Measurements from ENCODE around the gene POFUT2.

POFUT2 gene

GRCh38 chr21:45260191-45260825, 27.4 kb downstream of the POFUT2 start:
- no peak for DNase-seq

- no peak for DNase-seq
These were observed 28.4 kb downstream of the POFUT2 start for GRCh38 chr21:45259206-45259840.

DNA sequence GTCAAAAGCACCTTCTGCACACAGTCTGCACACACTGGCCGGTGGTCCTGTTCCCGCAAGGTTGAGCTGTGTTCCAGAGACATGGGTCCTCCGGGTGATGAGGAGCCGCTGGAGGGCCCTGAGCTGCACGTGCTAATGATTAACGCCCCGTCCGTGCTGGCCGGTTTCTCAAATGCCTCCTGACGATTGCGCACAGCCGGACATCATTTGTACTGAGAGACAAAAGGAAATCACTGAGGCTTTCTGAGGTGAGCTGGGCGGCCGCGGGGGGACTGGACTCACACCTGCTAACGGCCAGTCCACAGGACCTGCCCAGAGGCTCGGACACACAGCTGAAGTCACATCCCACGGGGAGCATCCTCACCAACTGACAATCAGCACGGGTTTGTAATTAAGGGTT, 29.2 kb downstream of the POFUT2 start:
- DNase-seq, result no peak

DNA sequence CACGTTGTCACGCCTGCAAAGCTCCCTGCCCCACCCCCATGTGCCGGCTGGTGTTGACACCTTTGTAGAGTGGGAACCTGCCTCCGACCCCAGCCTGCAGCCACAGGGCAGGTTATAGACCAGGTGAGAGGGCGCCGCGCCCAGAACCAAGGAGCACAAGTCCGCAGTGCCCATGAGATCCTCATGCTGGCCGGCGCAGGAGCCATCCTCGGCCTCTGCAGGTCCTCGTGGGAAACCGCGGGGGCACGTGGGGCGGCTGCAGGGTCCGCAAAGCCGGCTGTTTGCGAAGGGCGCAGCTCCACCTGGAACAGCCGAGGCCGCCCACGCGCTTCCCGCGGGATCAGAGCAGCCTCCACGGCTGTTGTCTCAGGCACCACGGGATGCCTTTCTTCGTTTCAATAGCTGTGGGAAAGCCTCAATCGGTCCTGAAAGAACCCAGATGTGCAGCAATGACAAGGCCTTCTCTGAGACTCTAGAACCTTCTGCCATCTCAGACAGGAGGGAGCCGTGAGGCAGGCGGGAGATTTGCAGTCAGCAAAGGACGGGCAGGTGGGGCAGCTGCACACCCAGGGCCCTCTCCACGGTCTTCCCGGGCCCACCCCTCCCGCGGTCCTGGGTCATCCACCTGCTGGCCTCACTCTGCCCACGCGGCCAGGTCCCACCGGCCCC, 29.9 kb downstream of the POFUT2 start:
- DNase-seq, result no peak

- DNase-seq, result no peak
These were observed 30.6 kb downstream of the POFUT2 start for GRCh38 chr21:45256912-45257672.

GRCh38 chr21:45256021-45256911, 31.4 kb downstream of the POFUT2 start:
- no peak for DNase-seq

GRCh38 chr21:45255381-45256020, 32.2 kb downstream of the POFUT2 start:
- peak; percentile 23 for DNase-seq

DNA sequence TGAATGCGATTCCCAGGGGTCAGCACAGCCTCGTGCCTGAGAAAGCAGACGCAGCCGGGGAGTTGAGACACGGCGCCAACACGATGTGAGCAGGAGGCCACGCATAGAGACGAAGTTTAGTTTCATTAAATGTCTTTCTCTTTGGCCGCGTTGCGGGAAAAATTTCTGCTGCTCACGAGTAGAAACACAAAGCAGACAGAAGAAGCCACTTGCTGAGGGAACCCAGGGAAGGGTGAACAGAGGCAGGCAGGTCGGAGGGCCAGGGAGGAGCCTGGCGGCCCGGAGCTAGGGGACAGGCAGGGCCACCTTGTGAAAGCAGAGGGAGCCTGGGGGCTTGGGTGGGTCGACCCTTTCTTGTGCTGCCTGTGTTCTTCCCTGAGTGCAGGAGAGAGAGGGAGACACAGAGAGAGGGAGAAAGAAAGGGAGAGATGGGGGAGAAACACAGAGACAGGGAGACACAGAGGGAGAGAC, 33.2 kb downstream of the POFUT2 start:
- DNase-seq, result no peak

DNA sequence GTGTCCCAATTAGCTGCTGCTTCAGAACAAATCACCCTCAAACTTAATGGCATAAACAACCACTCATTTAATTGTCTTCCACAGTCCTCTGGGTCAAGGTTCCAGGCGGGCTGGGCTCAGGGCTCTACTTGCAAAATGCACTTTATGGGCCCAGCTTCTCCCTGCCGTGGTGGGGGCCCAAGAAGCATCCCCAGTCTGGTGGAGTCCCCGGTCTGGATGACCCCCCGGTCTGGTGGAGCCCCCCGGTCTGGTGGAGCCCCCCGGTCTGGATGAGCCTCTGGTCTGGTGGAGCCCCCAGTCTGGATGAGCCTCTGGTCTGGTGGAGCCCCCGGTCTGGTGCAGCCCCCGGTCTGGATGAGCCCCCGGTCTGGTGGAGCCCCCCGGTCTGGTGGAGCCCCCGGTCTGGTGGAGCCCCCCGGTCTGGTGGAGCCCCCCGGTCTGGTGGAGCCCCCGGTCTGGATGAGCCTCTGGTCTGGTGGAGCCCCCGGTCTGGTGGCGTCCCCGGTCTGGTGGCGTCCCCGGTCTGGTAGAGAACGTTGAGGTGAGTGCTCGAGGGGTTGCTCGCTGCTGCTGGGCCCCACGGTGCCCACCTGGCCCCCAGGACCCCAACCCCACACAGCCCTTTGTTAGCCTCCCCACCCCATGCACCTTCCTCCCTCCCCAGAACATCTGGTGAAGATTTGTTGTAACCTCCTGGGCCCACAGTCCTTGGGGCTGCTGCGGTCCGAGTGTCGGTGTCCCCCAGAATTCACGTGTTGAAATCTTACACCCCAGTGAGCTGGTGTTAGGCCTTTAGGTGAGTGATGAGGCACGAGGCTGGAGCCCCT, 33.8 kb downstream of the POFUT2 start:
- no peak for DNase-seq

DNA sequence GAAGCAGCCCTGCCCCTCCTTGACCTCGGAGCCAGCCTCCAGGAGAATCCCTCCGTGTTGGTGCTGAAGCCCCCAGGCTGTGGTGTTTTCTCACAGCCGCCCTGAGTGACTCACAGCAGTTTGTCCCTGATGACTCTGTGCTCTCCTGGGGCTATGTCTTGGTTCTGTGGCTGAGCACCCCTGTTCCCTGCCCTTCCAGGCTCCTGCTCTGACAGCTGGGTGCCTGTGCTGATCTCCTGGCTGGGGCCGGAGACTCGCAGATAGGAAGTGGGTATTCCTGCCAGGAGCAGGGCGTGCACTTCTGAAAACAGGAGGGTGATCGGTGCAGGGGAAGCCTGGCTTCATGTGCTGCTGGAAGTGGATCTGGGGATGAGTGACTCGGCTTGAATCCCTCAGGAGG, 34.5 kb downstream of the POFUT2 start:
- DNase-seq, result no peak

DNA sequence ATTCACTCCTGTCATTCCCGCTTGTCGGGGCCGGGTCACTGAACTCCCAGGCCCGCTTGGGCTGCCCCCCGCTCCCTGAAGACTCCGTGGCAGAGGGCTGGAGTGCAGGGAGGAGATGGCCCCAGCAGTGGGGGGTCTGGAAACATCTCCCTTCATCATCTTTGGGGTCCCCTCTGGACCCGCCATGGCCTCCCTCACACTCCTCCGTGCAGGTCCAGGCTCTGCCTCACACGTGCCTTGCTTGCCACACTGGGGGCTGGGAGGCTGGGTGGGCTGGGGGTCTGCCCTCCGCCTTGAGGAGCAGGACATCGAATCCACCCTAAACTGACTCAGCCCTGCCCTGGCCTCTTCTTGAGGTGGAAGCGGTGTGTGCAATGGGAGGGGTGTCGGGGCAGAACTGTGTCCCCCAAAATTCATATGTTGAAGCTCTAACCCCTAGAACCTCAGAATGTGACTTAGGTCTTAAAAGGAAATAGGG, 35.2 kb downstream of the POFUT2 start:
- no peak for DNase-seq

DNA sequence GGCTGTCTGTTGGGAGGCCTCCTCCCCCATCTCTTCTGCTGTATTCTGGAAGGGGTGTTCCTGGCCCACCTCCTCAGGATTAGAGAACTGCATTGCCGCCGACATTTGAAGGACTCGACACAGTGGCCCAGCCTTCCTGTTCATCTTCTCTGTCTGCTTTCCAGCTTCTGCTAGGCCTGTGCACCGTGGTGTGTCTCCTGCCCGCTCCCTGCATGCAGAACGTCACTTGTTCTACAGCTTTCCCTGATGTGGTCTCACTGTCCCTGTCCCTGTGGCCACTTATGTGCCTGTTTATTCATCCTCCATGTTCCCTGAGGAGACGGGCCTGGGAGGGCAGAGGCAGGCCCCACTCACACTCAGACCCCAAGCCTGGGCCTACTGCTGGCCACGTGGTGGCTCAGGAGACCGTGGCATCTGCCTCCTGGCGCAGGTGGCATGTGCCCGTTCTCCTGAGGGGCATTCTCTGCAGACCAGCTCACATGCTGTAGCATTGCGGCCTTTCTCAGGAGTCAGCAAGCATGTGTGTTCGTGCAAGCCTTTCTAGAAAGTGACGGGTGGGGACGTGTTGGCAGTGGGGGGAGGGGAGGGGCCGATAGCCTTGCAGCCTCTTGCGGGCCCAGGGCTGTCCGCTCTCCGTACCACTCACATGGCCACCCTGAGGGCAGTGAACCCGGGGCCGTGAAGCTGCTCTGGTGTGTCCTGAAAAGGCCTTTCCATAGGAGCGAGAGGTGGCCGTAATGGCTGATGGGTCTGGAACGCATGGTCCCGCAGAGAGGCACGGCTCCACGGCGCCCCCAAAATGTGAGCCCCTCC, 35.9 kb downstream of the POFUT2 start:
- no peak for DNase-seq

- no peak for DNase-seq
These were observed 36.6 kb downstream of the POFUT2 start for GRCh38 chr21:45250914-45251634.

DNA sequence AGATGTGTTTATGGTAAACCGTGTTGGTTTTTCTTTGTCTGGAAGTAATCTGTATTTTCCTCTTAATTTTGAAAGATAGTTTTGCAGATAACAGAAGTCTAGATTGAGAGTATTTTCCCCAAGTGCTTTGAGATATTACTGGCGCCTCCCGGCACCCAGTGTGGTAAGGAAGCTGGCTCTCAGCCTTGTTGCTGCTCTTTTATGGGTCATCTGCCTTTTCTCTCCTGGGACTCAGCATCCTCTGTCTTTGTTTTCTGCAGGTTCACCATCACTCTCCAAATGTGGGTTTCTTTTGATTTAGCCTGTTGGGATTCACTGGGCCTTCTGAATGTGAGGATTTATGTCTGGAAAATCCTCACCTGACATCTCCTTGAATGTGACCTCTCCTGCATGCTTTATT, 37.4 kb downstream of the POFUT2 start:
- no peak for DNase-seq

GRCh38 chr21:45249626-45250025, 38.1 kb downstream of the POFUT2 start:
- DNase-seq, result no peak

DNA sequence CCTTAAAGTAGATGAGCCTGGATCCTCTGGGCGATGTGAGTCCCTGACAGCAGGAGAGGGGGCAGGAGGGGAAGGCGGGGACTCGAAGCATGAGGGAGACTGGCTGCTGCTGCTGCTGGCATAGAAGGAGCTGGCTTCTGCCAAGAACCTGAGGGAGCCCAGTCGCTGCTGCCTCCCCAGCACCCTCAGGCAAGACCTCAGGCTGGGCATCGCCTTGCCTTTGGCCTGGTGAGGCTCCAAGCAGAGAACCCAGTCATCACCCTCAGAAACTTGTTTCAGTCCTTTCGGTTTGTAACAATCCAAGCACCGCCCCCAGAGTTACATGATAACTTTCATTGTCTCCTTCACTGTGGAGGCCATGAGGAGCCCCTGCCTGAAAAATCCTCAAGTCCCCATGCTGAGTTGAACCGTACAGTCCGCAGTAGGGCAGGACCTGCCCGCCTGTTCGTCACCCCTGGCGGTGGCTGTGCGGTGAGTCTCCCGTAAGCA, 38.8 kb downstream of the POFUT2 start:
- DNase-seq, result no peak

GRCh38 chr21:45248301-45248892, 39.3 kb downstream of the POFUT2 start:
- DNase-seq, result no peak
